GM23338 (cell line): Measurements from ENCODE around the gene CCDC24. TPM values are rescaled to one million over a fixed set of nuclear protein-coding genes. Genes with fewer than 3 reads are reported as not detected.

ENCODE experiments used
- ATAC-seq: fragments of 200-7000 bp; cut with Tn5 transposase; 3 replicates; pipeline ENCODE4 v1.9.1; 2020
- DNase-seq: peaks from one replicate; pipeline ENCODE4 v3.0.0-alpha.2; 2015; ENCODE audit warnings: low spot score
- H2AFZ ChIP-seq: fragments of 200-600 bp; sonication (generic); 2 replicates; pipeline ENCODE4 v1.8.0; 2016; ENCODE audit warnings: antibody characterized with exemption, mild to moderate bottlenecking, moderate library complexity
- H3F3A ChIP-seq: fragments of 200-600 bp; sonication (generic); replicated peaks from 2 replicates; pipeline ENCODE4 v1.8.0; 2017; ENCODE audit warnings: antibody characterized with exemption, mixed run types, low read depth
- H3K27ac ChIP-seq: fragments of 200-600 bp; sonication (generic); 2 replicates; pipeline ENCODE4 v1.6.1; 2016; ENCODE audit warnings: low read depth
- H3K27me3 ChIP-seq: fragments of 200-600 bp; sonication (generic); 2 replicates; pipeline ENCODE4 v1.8.0; 2016; ENCODE audit warnings: mild to moderate bottlenecking, mixed run types, moderate library complexity; ENCODE audit not compliant: insufficient read depth
- H3K36me3 ChIP-seq: fragments of 200-600 bp; sonication (generic); 2 replicates; pipeline ENCODE4 v1.8.0; 2016; ENCODE audit warnings: mild to moderate bottlenecking; ENCODE audit not compliant: insufficient read depth
- H3K4me1 ChIP-seq: fragments of 200-600 bp; sonication (generic); 2 replicates; pipeline ENCODE4 v1.8.0; 2016; ENCODE audit warnings: mild to moderate bottlenecking, moderate library complexity; ENCODE audit not compliant: insufficient read depth
- H3K4me2 ChIP-seq: fragments of 200-600 bp; sonication (generic); 2 replicates; pipeline ENCODE4 v1.7.1; 2017; ENCODE audit warnings: mixed run types
- H3K4me3 ChIP-seq: fragments of 200-600 bp; sonication (generic); 2 replicates; pipeline ENCODE4 v1.6.1; 2016; ENCODE audit warnings: mixed run types
- H3K79me2 ChIP-seq: fragments of 200-600 bp; sonication (generic); replicated peaks from 2 replicates; pipeline ENCODE4 v1.8.0; 2017; ENCODE audit warnings: mild to moderate bottlenecking; ENCODE audit not compliant: insufficient read depth
- H3K9me2 ChIP-seq: fragments of 200-600 bp; sonication (generic); 2 replicates; pipeline ENCODE4 v1.8.0; 2017; ENCODE audit not compliant: insufficient read depth
- H4K20me1 ChIP-seq: fragments of 200-600 bp; sonication (generic); replicated peaks from 2 replicates; pipeline ENCODE4 v1.8.0; 2017; ENCODE audit warnings: mild to moderate bottlenecking; ENCODE audit not compliant: insufficient read depth
- H3K27ac Mint-ChIP-seq: 2 replicates; pipeline ENCODE4 v1.8.0; 2020; ENCODE audit warnings: inconsistent platforms, mild to moderate bottlenecking, moderate library complexity, mixed read lengths
- H3K27me3 Mint-ChIP-seq: 3 replicates; pipeline ENCODE4 v1.8.0; 2022; ENCODE audit warnings: low read depth, mild to moderate bottlenecking, moderate library complexity, mixed read lengths, inconsistent platforms; ENCODE audit not compliant: insufficient read depth, poor library complexity
- H3K36me3 Mint-ChIP-seq: 3 replicates; pipeline ENCODE4 v1.8.0; 2021; ENCODE audit warnings: low read depth, mild to moderate bottlenecking, inconsistent platforms, moderate library complexity, mixed read lengths
- H3K4me1 Mint-ChIP-seq: 3 replicates; pipeline ENCODE4 v1.8.0; 2020; ENCODE audit warnings: mild to moderate bottlenecking, inconsistent platforms, mixed read lengths
- H3K4me3 Mint-ChIP-seq: 3 replicates; pipeline ENCODE4 v1.8.0; 2021; ENCODE audit warnings: moderate library complexity, mild to moderate bottlenecking, inconsistent platforms, mixed read lengths
- H3K9me3 Mint-ChIP-seq: 3 replicates; pipeline ENCODE4 v1.8.0; 2020; ENCODE audit warnings: moderate library complexity, mild to moderate bottlenecking, inconsistent platforms, mixed read lengths
- CREB1 ChIP-seq: fragments of 250-450 bp; sonication (Bioruptor Pico); IDR thresholded peaks from 2 replicates; pipeline ENCODE4 v1.5.0; 2020; ENCODE audit warnings: low read depth, mild to moderate bottlenecking, moderate library complexity
- ETS1 ChIP-seq: IDR thresholded peaks from 2 replicates; pipeline ENCODE4 v1.6.1; 2016; ENCODE audit warnings: antibody characterized with exemption
- EZH2 ChIP-seq: fragments of 200-600 bp; sonication (generic); IDR thresholded peaks from one replicate; pipeline ENCODE4 v1.8.0; 2017; ENCODE audit warnings: antibody characterized with exemption, mild to moderate bottlenecking, low read depth; ENCODE audit not compliant: unreplicated experiment
- JUNB ChIP-seq: IDR thresholded peaks from one replicate; pipeline ENCODE4 v1.6.1; 2016; ENCODE audit warnings: antibody characterized with exemption; ENCODE audit not compliant: unreplicated experiment
- NANOG ChIP-seq: IDR thresholded peaks from 2 replicates; pipeline ENCODE4 v1.6.1; 2016; ENCODE audit warnings: antibody characterized with exemption, borderline replicate concordance
- POLR2AphosphoS5 ChIP-seq: IDR thresholded peaks from 2 replicates; pipeline ENCODE4 v1.6.1; 2016; ENCODE audit warnings: antibody characterized with exemption, low read depth
- STAT1 ChIP-seq: IDR thresholded peaks from one replicate; pipeline ENCODE4 v1.6.1; 2016; ENCODE audit warnings: antibody characterized with exemption; ENCODE audit not compliant: unreplicated experiment
- ZNF114 ChIP-seq: fragments of 250-450 bp; sonication (Bioruptor Pico); IDR thresholded peaks from 2 replicates; pipeline ENCODE4 v1.5.0; 2020; ENCODE audit warnings: mild to moderate bottlenecking, moderate library complexity
- ZNF331 ChIP-seq: fragments of 250-450 bp; sonication (Bioruptor Pico); IDR thresholded peaks from 2 replicates; pipeline ENCODE4 v1.5.0; 2020; ENCODE audit warnings: low read depth, mild to moderate bottlenecking, moderate library complexity
- ZNF462 ChIP-seq: fragments of 250-450 bp; sonication (Bioruptor Pico); IDR thresholded peaks from 2 replicates; pipeline ENCODE4 v1.5.0; 2020; ENCODE audit warnings: mild to moderate bottlenecking, moderate library complexity
- polyA plus RNA-seq: library from polyadenylated mRNA; unstranded; fragments of >200 nt; fragmentation: Nextera tagmentation; extraction: Ambion mirVana; gene quantifications from 2 replicates; pipeline ENCODE4 v1.2.1, GENCODE V29; 2016
- total RNA-seq: library from RNA; depleted of rRNA; stranded (reverse); fragments of >200 nt; shearing (Covaris generic); gene quantifications from 2 replicates; pipeline ENCODE4 v1.2.3, GENCODE V29; 2014

CCDC24 gene
- total and polyA plus RNA-seq, 2 experiments from 2014 or later, result 8.3 to 17.2 TPM

- ATAC-seq (no peak), DNase-seq (no peak)
- Histone ChIP-seq H4K20me1 (peaks cover 7% of the 10 kb centered on the region; the same call in 1 of the 2 replicates), H3K4me3 (no peak overlapping the region), H3K36me3 (no peaks in the 10 kb centered on the region; the same call in 1 of the 2 replicates), H3K79me2 (no peaks in the 10 kb centered on the region), H3F3A (no peaks in the 10 kb centered on the region), H3K27me3 (no peaks in the 10 kb centered on the region), H3K4me1 (no peaks in the 10 kb centered on the region), H3K27ac (no peak overlapping the region), H2AFZ (no peak overlapping the region), H3K9me2 (no peaks in the 10 kb centered on the region), H3K4me2 (no peak overlapping the region)
- peaks cover 11% of the 10 kb centered on the region for H3K27me3 Mint-ChIP-seq
- H3K9me3 Mint-ChIP-seq, result no peaks in the 10 kb centered on the region
- peak overlapping the region; percentile 24; the same call in 1 of the 2 replicates for H3K27ac Mint-ChIP-seq
- H3K36me3 Mint-ChIP-seq, result peaks cover 22% of the 10 kb centered on the region
- H3K4me3 Mint-ChIP-seq, result no peak overlapping the region
- peaks cover 12% of the 10 kb centered on the region for H3K4me1 Mint-ChIP-seq
- TF ChIP-seq POLR2AphosphoS5 (no peak), CREB1 (CRISPR knock-in tag) (no peak), EZH2 (no peak), STAT1 (no peak), NANOG (no peak), ZNF331 (CRISPR knock-in tag) (no peak)
These were observed 21.0 kb downstream of the CCDC24 start for GRCh38 chr1:44012404-44012803.

GRCh38 chr1:44012941-44013609 lies 21.7 kb downstream of the CCDC24 start:
- Mint-ChIP-seq H3K27me3 (peaks cover 8% of the 10 kb centered on the region), H3K4me3 (no peak overlapping the region), H3K9me3 (no peaks in the 10 kb centered on the region), H3K36me3 (peaks cover 18% of the 10 kb centered on the region), H3K27ac (no peak overlapping the region), H3K4me1 (peaks cover 12% of the 10 kb centered on the region)
- Histone ChIP-seq H3K27me3 (no peaks in the 10 kb centered on the region), H3K27ac (no peak overlapping the region), H3K4me3 (no peak overlapping the region), H3K4me2 (no peak overlapping the region), H3K36me3 (no peaks in the 10 kb centered on the region; the same call in 1 of the 2 replicates), H3K9me2 (no peaks in the 10 kb centered on the region), H3F3A (no peaks in the 10 kb centered on the region), H3K4me1 (no peaks in the 10 kb centered on the region), H3K79me2 (no peaks in the 10 kb centered on the region), H2AFZ (no peak overlapping the region), H4K20me1 (peaks cover 7% of the 10 kb centered on the region; the same call in 1 of the 2 replicates)
- ATAC-seq (no peak), DNase-seq (no peak)
- TF ChIP-seq POLR2AphosphoS5, result no peak
- TF ChIP-seq EZH2, result no peak
- no peak for TF ChIP-seq ZNF114 (CRISPR knock-in tag)
- no peak for TF ChIP-seq CREB1 (CRISPR knock-in tag)
- TF ChIP-seq ETS1, result no peak
- TF ChIP-seq ZNF462 (CRISPR knock-in tag), result no peak
- no peak for TF ChIP-seq JUNB
- no peak for TF ChIP-seq STAT1
